Measurements from ENCODE around the gene CCDC91. TPM values are rescaled to one million over a fixed set of nuclear protein-coding genes. Genes with fewer than 3 reads are reported as not detected.

The CCDC91 gene
- total and polyA plus RNA-seq, 2 donors from 2014 or later, result 17.5 to 35.7 TPM

GRCh38 chr12:28176295-28176694, 14.0 kb upstream of the CCDC91 start:
- Histone ChIP-seq H3K9ac (ENCODE audit: low read length in 3 of 3) (no peak overlapping the region), H3K4me1 (ENCODE audit: control insufficient read depth in 2 of 3, insufficient read depth in 2 of 3, low read depth in 1 of 3, low read length in 3 of 3) (no peaks in the 10 kb centered on the region), H3K27ac (ENCODE audit: low read depth in 2 of 2, low read length in 2 of 2) (no peak overlapping the region), H3K9me3 (ENCODE audit: control insufficient read depth in 2 of 3, insufficient read depth in 1 of 3, low read length in 3 of 3) (no peaks in the 10 kb centered on the region), H3K4me3 (ENCODE audit: low read length in 3 of 3) (no peak overlapping the region), H3K36me3 (ENCODE audit: control insufficient read depth in 2 of 3, insufficient read depth in 3 of 3, low read length in 3 of 3) (no peaks in the 10 kb centered on the region), H3K27me3 (ENCODE audit: control insufficient read depth, insufficient read depth, low read length) (no peaks in the 10 kb centered on the region)
- TF ChIP-seq CTCF (IDR thresholded peaks at IDR 0.05; ENCODE audit: borderline replicate concordance, extremely low read depth, insufficient read depth), result no peak
- intact Hi-C loops (cut with DNase I), result no loop called here
- FAIRE-seq (no peak), DNase-seq (peak in 2 of 5 donors; percentile 17 to 45)

- H3K4me3 ChIP-seq (ENCODE audit: low read length in 3 of 3), result no peak overlapping the region
- no peaks in the 10 kb centered on the region for H3K27me3 ChIP-seq (ENCODE audit: control insufficient read depth, insufficient read depth, low read length)
- no peaks in the 10 kb centered on the region for H3K36me3 ChIP-seq (ENCODE audit: control insufficient read depth in 2 of 3, insufficient read depth in 3 of 3, low read length in 3 of 3)
- H3K4me1 ChIP-seq (ENCODE audit: control insufficient read depth in 2 of 3, insufficient read depth in 2 of 3, low read depth in 1 of 3, low read length in 3 of 3), result no peaks in the 10 kb centered on the region
- no peak overlapping the region for H3K9ac ChIP-seq (ENCODE audit: low read length in 3 of 3)
- no peak for TF ChIP-seq CTCF (IDR thresholded peaks at IDR 0.05; ENCODE audit: borderline replicate concordance, extremely low read depth, insufficient read depth)
- no peaks in the 10 kb centered on the region for H3K9me3 ChIP-seq (ENCODE audit: control insufficient read depth in 2 of 3, insufficient read depth in 1 of 3, low read length in 3 of 3)
- intact Hi-C loops (cut with DNase I), result no loop called here
- DNase-seq (no peak), FAIRE-seq (no peak)
- no peak overlapping the region for H3K27ac ChIP-seq (ENCODE audit: low read depth in 2 of 2, low read length in 2 of 2)
Observed at GRCh38 chr12:28177461-28177860, 12.8 kb upstream of the CCDC91 start.

- DNase-seq, result peak in 2 of 5 donors; percentile 45 to 88
Observed at GRCh38 chr12:28177905-28178304, 12.4 kb upstream of the CCDC91 start.

More at GRCh38 chr12:28177905-28178304, 12.4 kb upstream of the CCDC91 start:
- FAIRE-seq, result no peak
- Histone ChIP-seq H3K36me3 (ENCODE audit: control insufficient read depth in 2 of 3, insufficient read depth in 3 of 3, low read length in 3 of 3) (no peaks in the 10 kb centered on the region), H3K9me3 (ENCODE audit: control insufficient read depth in 2 of 3, insufficient read depth in 1 of 3, low read length in 3 of 3) (no peaks in the 10 kb centered on the region), H3K27ac (ENCODE audit: low read depth in 2 of 2, low read length in 2 of 2) (no peak overlapping the region), H3K27me3 (ENCODE audit: control insufficient read depth, insufficient read depth, low read length) (no peaks in the 10 kb centered on the region), H3K9ac (ENCODE audit: low read length in 3 of 3) (no peak overlapping the region), H3K4me1 (ENCODE audit: control insufficient read depth in 2 of 3, insufficient read depth in 2 of 3, low read depth in 1 of 3, low read length in 3 of 3) (no peaks in the 10 kb centered on the region), H3K4me3 (ENCODE audit: low read length in 3 of 3) (no peak overlapping the region)
- intact Hi-C loops (cut with DNase I), result no loop called here
- no peak for TF ChIP-seq CTCF (IDR thresholded peaks at IDR 0.05; ENCODE audit: borderline replicate concordance, extremely low read depth, insufficient read depth)

Measured in kidney (tissue), 14 donors.